ENCODE measurements around the gene MORN3.
"Not testable (repeated sequence)": the region's sequence is repeated elsewhere in the genome, so short reads cannot be mapped to it uniquely, and the experiment has no call there.

MORN3 gene

DNA sequence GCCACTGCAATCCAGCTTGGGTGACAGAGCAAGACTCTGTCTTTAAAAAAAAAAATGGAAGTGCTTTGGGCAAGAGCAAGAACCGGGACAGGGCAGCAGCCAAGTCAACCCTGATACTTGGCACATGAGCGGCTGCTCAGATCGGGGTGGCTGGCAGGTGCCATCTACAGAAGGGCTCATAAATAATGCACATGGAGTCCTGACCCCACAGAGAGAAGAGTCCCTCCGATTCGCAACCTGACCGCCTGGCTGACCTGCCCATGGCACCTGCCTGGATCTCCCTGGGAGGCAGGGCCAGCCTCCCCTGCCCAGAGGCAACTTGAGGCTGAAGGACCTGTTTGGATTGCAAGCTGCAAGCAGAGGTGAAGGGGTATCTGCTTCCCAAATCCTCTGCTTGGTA lies 33.5 kb upstream of the MORN3 start:
- Histone ChIP-seq H2AFZ (ENCODE audit: low read length) (no peak overlapping the region), H3F3A (ENCODE audit: low read depth) (no peaks in the 10 kb centered on the region), H3K4me3 (ENCODE audit: low read length, poor library complexity, severe bottlenecking) (no peak overlapping the region), H3K4me1 (ENCODE audit: insufficient read depth, low read length, poor library complexity, severe bottlenecking) (no peaks in the 10 kb centered on the region), H3K4me2 (ENCODE audit: low read depth, low read length, poor library complexity, severe bottlenecking) (no peak overlapping the region), H3K9ac (ENCODE audit: low read depth, low read length, poor library complexity, severe bottlenecking) (no peak overlapping the region), H3K9me3 (ENCODE audit: insufficient read depth, low read depth, low read length) (no peaks in the 10 kb centered on the region), H3K79me2 (ENCODE audit: insufficient read depth, low read length) (no peaks in the 10 kb centered on the region), H3K27me3 (ENCODE audit: insufficient read depth, low read length, poor library complexity, severe bottlenecking) (no peaks in the 10 kb centered on the region), H3K36me3 (ENCODE audit: insufficient read depth, low read length) (no peaks in the 10 kb centered on the region), H3K9me2 (replicated peaks; ENCODE audit: low read depth, low read length) (no peaks in the 10 kb centered on the region), H4K20me1 (ENCODE audit: insufficient read depth, low read length, poor library complexity, severe bottlenecking) (no peaks in the 10 kb centered on the region)
- no peak for TF ChIP-seq EZH2phosphoT487 (IDR thresholded peaks at IDR 0.05; ENCODE audit: borderline replicate concordance)
- TF ChIP-seq, protein P1, sequence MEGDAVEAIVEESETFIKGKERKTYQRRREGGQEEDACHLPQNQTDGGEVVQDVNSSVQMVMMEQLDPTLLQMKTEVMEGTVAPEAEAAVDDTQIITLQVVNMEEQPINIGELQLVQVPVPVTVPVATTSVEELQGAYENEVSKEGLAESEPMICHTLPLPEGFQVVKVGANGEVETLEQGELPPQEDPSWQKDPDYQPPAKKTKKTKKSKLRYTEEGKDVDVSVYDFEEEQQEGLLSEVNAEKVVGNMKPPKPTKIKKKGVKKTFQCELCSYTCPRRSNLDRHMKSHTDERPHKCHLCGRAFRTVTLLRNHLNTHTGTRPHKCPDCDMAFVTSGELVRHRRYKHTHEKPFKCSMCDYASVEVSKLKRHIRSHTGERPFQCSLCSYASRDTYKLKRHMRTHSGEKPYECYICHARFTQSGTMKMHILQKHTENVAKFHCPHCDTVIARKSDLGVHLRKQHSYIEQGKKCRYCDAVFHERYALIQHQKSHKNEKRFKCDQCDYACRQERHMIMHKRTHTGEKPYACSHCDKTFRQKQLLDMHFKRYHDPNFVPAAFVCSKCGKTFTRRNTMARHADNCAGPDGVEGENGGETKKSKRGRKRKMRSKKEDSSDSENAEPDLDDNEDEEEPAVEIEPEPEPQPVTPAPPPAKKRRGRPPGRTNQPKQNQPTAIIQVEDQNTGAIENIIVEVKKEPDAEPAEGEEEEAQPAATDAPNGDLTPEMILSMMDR (conservative IDR thresholded peaks at IDR 0.05; ENCODE audit: low read length): no peak

DNA sequence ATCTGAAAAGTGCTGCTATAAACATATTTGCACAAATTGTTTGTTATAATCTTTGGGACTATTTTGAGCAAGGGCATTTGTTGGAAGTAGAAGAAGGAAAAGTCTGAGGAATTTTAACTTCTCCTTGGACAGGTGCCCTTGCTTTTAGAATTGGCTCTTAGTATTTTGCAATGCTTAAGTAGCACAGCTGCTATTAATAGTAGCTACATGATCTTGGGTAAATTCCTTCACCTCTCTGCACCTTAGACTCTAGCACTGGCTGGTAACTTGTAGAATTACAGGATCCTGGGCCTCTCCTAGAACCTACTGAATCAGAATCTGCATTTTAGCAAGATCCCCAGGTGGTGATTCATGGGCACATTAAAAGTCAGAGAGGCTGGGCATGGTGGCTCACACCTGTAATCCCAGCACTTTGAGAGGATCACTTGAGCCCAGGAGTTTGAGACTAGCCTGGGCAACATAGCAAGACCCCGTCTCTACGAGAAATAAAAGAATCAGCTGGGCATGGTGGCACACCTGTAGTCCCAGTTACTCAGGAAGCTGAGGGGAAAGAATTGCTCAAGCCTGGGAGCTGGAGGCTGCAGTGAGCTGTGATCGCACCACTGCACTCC lies 32.3 kb upstream of the MORN3 start:
- no peaks in the 10 kb centered on the region for H3F3A ChIP-seq (ENCODE audit: low read depth)
- H3K4me1 ChIP-seq (ENCODE audit: insufficient read depth, low read length, poor library complexity, severe bottlenecking): no peaks in the 10 kb centered on the region
- no peak for TF ChIP-seq EZH2phosphoT487 (IDR thresholded peaks at IDR 0.05; ENCODE audit: borderline replicate concordance)
- TF ChIP-seq, protein P1 (conservative IDR thresholded peaks at IDR 0.05; ENCODE audit: low read length): no peak
- H4K20me1 ChIP-seq (ENCODE audit: insufficient read depth, low read length, poor library complexity, severe bottlenecking): no peaks in the 10 kb centered on the region
- H2AFZ ChIP-seq (ENCODE audit: low read length): no peak overlapping the region
- no peak overlapping the region for H3K4me3 ChIP-seq (ENCODE audit: low read length, poor library complexity, severe bottlenecking)
- no peaks in the 10 kb centered on the region for H3K27me3 ChIP-seq (ENCODE audit: insufficient read depth, low read length, poor library complexity, severe bottlenecking)
- no peak overlapping the region for H3K9ac ChIP-seq (ENCODE audit: low read depth, low read length, poor library complexity, severe bottlenecking)
- H3K79me2 ChIP-seq (ENCODE audit: insufficient read depth, low read length): no peaks in the 10 kb centered on the region
- H3K4me2 ChIP-seq (ENCODE audit: low read depth, low read length, poor library complexity, severe bottlenecking): no peak overlapping the region
- no peaks in the 10 kb centered on the region for H3K9me2 ChIP-seq (replicated peaks; ENCODE audit: low read depth, low read length)
- no peaks in the 10 kb centered on the region for H3K36me3 ChIP-seq (ENCODE audit: insufficient read depth, low read length)
- H3K9me3 ChIP-seq (ENCODE audit: insufficient read depth, low read depth, low read length): no peaks in the 10 kb centered on the region

GRCh38 chr12:121697861-121698260 lies 28.4 kb upstream of the MORN3 start:
- not testable (repeated sequence) for H3K9me2 ChIP-seq (replicated peaks; ENCODE audit: low read depth, low read length); H3K4me3 ChIP-seq (ENCODE audit: low read length, poor library complexity, severe bottlenecking); H3K9ac ChIP-seq (ENCODE audit: low read depth, low read length, poor library complexity, severe bottlenecking); H4K20me1 ChIP-seq (ENCODE audit: insufficient read depth, low read length, poor library complexity, severe bottlenecking); H2AFZ ChIP-seq (ENCODE audit: low read length); H3K9me3 ChIP-seq (ENCODE audit: insufficient read depth, low read depth, low read length); H3K79me2 ChIP-seq (ENCODE audit: insufficient read depth, low read length); H3F3A ChIP-seq (ENCODE audit: low read depth); H3K27me3 ChIP-seq (ENCODE audit: insufficient read depth, low read length, poor library complexity, severe bottlenecking); H3K36me3 ChIP-seq (ENCODE audit: insufficient read depth, low read length); H3K4me2 ChIP-seq (ENCODE audit: low read depth, low read length, poor library complexity, severe bottlenecking); H3K4me1 ChIP-seq (ENCODE audit: insufficient read depth, low read length, poor library complexity, severe bottlenecking)

DNA sequence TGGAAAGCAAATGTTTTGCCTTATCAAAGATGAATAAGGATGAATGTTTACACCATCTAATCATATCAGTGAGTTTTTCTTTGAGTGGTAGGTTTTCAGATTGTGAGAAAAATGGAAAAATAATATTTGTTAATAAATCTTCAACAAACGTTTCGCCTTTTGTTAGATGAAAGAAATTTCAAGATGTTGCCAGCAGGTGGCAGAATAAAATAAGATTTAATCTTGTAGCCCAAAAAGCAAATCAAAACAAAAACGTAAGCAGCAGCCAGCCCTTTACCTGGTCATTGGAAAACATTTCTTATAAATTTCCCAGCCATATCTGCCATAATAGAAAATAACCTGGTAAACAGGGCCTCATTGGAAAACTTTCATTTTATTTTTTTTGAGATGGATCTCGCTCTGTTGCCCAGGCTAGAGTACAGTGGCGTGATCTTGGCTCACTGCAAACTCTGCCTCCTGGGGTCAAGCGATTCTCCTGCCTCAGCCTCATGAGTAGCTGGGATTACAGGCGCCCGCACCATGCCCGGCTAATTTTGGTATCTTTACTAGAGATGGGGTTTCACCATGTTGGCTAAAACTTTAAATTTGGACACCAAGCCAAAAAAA lies 27.7 kb upstream of the MORN3 start:
- Histone ChIP-seq H4K20me1 (ENCODE audit: insufficient read depth, low read length, poor library complexity, severe bottlenecking) (no peaks in the 10 kb centered on the region), H3K4me3 (ENCODE audit: low read length, poor library complexity, severe bottlenecking) (no peak overlapping the region), H2AFZ (ENCODE audit: low read length) (peak overlapping the region; percentile 63; the same call in 1 of the 2 replicates), H3K9me3 (ENCODE audit: insufficient read depth, low read depth, low read length) (no peaks in the 10 kb centered on the region), H3K4me1 (ENCODE audit: insufficient read depth, low read length, poor library complexity, severe bottlenecking) (no peaks in the 10 kb centered on the region), H3K4me2 (ENCODE audit: low read depth, low read length, poor library complexity, severe bottlenecking) (no peak overlapping the region), H3K9ac (ENCODE audit: low read depth, low read length, poor library complexity, severe bottlenecking) (no peak overlapping the region), H3K79me2 (ENCODE audit: insufficient read depth, low read length) (no peaks in the 10 kb centered on the region), H3F3A (ENCODE audit: low read depth) (no peaks in the 10 kb centered on the region), H3K27me3 (ENCODE audit: insufficient read depth, low read length, poor library complexity, severe bottlenecking) (no peaks in the 10 kb centered on the region), H3K9me2 (replicated peaks; ENCODE audit: low read depth, low read length) (no peaks in the 10 kb centered on the region), H3K36me3 (ENCODE audit: insufficient read depth, low read length) (no peaks in the 10 kb centered on the region)
- TF ChIP-seq, protein P1 (conservative IDR thresholded peaks at IDR 0.05; ENCODE audit: low read length): peak; percentile 67
- TF ChIP-seq EZH2phosphoT487 (IDR thresholded peaks at IDR 0.05; ENCODE audit: borderline replicate concordance): no peak

All from Loucy (cell line).